Endodermal cell (in vitro differentiated cells): ENCODE results near the gene CCDC33. TPM values are rescaled to one million over a fixed set of nuclear protein-coding genes. Genes with fewer than 3 reads are reported as not detected.

Experiments used
- DNase-seq: peaks from one replicate; pipeline ENCODE4 v3.0.0-alpha.2; 2017
- H3K27ac ChIP-seq: 2 replicates; pipeline ENCODE4 v1.5.1; 2013; ENCODE audit warnings: mild to moderate bottlenecking, low read depth, low read length, moderate library complexity
- H3K27me3 ChIP-seq: 2 replicates; pipeline ENCODE4 v1.6.1; 2013; ENCODE audit warnings: mild to moderate bottlenecking, low read length, moderate library complexity; ENCODE audit not compliant: insufficient read depth, control insufficient read depth, poor library complexity, severe bottlenecking
- H3K36me3 ChIP-seq: 2 replicates; pipeline ENCODE4 v1.7.0; 2013; ENCODE audit warnings: mild to moderate bottlenecking, low read length, moderate library complexity; ENCODE audit not compliant: control insufficient read depth, insufficient read depth
- H3K4me1 ChIP-seq: one replicate; pipeline ENCODE4 v1.7.0; 2013; ENCODE audit warnings: low read length; ENCODE audit not compliant: control insufficient read depth, insufficient read depth
- H3K4me3 ChIP-seq: 2 replicates; pipeline ENCODE4 v1.5.1; 2013; ENCODE audit warnings: mild to moderate bottlenecking, low read length, moderate library complexity
- H3K9ac ChIP-seq: 2 replicates; pipeline ENCODE4 v1.6.1; 2013; ENCODE audit warnings: mild to moderate bottlenecking, low read length, moderate library complexity; ENCODE audit not compliant: poor library complexity, severe bottlenecking; ENCODE audit errors: extremely low read depth
- H3K9me3 ChIP-seq: 2 replicates; pipeline ENCODE4 v1.6.1; 2013; ENCODE audit warnings: mild to moderate bottlenecking, low read length, moderate library complexity; ENCODE audit not compliant: control insufficient read depth
- H3K27ac Mint-ChIP-seq: 2 replicates; pipeline ENCODE4 v1.8.0; 2020; ENCODE audit warnings: mixed read lengths
- H3K27me3 Mint-ChIP-seq: 2 replicates; pipeline ENCODE4 v1.8.0; 2021; ENCODE audit warnings: mild to moderate bottlenecking, mixed read lengths; ENCODE audit not compliant: insufficient read depth
- H3K36me3 Mint-ChIP-seq: 2 replicates; pipeline ENCODE4 v1.8.0; 2020; ENCODE audit warnings: low read depth, mixed read lengths
- H3K4me1 Mint-ChIP-seq: 2 replicates; pipeline ENCODE4 v1.8.0; 2020; ENCODE audit warnings: mixed read lengths
- H3K4me3 Mint-ChIP-seq: 2 replicates; pipeline ENCODE4 v1.8.0; 2020; ENCODE audit warnings: mild to moderate bottlenecking, moderate library complexity, mixed read lengths
- H3K9me3 Mint-ChIP-seq: 2 replicates; pipeline ENCODE4 v1.8.0; 2020; ENCODE audit warnings: mild to moderate bottlenecking, mixed read lengths
- CTCF ChIP-seq: fragments of 200-600 bp; sonication (generic); conservative IDR thresholded peaks from 2 replicates; pipeline ENCODE4 v1.5.0; 2021; ENCODE audit warnings: antibody characterized with exemption, mild to moderate bottlenecking
- WGBS, 2 experiments: methylation state at CpG; one replicate each; pipeline versions ENCODE4 v1.1.5 to v1.1.7; 2013; ENCODE audit warnings: missing lambda C conversion rate in 2 of 2, mixed read lengths in 1 of 2; ENCODE audit not compliant: insufficient coverage in 1 of 2, insufficient read length in 1 of 2; 5-methylcytosine and 5-hydroxymethylcytosine counted together
- total RNA-seq, 2 donors: library from RNA; stranded (reverse); fragmentation: NEBNext Ultra II Directional in 1 of 2; extraction: Animal tissue kit (Norgen Biotek cat#: 25700) in 1 of 2; gene quantifications; 2 replicates in 1 of 2; 3 replicates in 1 of 2; pipeline ENCODE4 v1.2.1, GENCODE V29; 2021

CCDC33 gene
- total RNA-seq, 2 donors from 2014 or later: 2.8 to 3.5 TPM

- Mint-ChIP-seq H3K9me3 (peaks cover 2% of the 10 kb centered on the region), H3K36me3 (no peaks in the 10 kb centered on the region), H3K27me3 (no peaks in the 10 kb centered on the region), H3K4me3 (no peak overlapping the region), H3K27ac (no peak overlapping the region), H3K4me1 (peaks cover 22% of the 10 kb centered on the region)
- DNase-seq: peak; percentile 92
- H3K9ac ChIP-seq: no peak overlapping the region
- no peaks in the 10 kb centered on the region for H3K27me3 ChIP-seq
- WGBS, 2 experiments: 33 to 100% methylated on average over 1 to 6 of the region's 6 CpGs
- no peak overlapping the region for H3K27ac ChIP-seq
- peaks cover 6% of the 10 kb centered on the region for H3K4me1 ChIP-seq
- TF ChIP-seq CTCF: peak; percentile 94
- H3K9me3 ChIP-seq: no peaks in the 10 kb centered on the region
- H3K36me3 ChIP-seq: no peaks in the 10 kb centered on the region
- no peak overlapping the region for H3K4me3 ChIP-seq
Measured at GRCh38 chr15:74322558-74323180, 86.5 kb downstream of the CCDC33 start.

GRCh38 chr15:74324714-74325113 is 88.6 kb downstream of the CCDC33 start:
- no peak overlapping the region for H3K9ac ChIP-seq
- no peak overlapping the region for H3K4me3 ChIP-seq
- H3K36me3 Mint-ChIP-seq: no peaks in the 10 kb centered on the region
- peaks cover 11% of the 10 kb centered on the region for H3K4me1 ChIP-seq
- H3K27me3 ChIP-seq: no peaks in the 10 kb centered on the region
- DNase-seq: no peak
- H3K9me3 ChIP-seq: no peaks in the 10 kb centered on the region
- peaks cover 35% of the 10 kb centered on the region for H3K4me1 Mint-ChIP-seq
- no peaks in the 10 kb centered on the region for H3K36me3 ChIP-seq
- H3K9me3 Mint-ChIP-seq: peaks cover 2% of the 10 kb centered on the region
- H3K4me3 Mint-ChIP-seq: no peak overlapping the region
- H3K27ac Mint-ChIP-seq: no peak overlapping the region
- WGBS, 2 experiments: 80 to 94% methylated on average over 3 of the region's 3 CpGs
- no peaks in the 10 kb centered on the region for H3K27me3 Mint-ChIP-seq
- H3K27ac ChIP-seq: no peak overlapping the region
- TF ChIP-seq CTCF: no peak

- H3K4me3 ChIP-seq: no peak overlapping the region
- Mint-ChIP-seq H3K4me1 (peaks cover 33% of the 10 kb centered on the region), H3K27ac (no peak overlapping the region), H3K9me3 (no peaks in the 10 kb centered on the region), H3K4me3 (no peak overlapping the region), H3K36me3 (no peaks in the 10 kb centered on the region), H3K27me3 (peaks cover 7% of the 10 kb centered on the region)
- H3K36me3 ChIP-seq: no peaks in the 10 kb centered on the region
- no peak for DNase-seq
- 74% methylated on average over 4 of the region's 4 CpGs; no CpG with 5 or more reads in 1 of the 2 experiments for WGBS, 2 experiments
- H3K9ac ChIP-seq: no peak overlapping the region
- H3K4me1 ChIP-seq: peaks cover 7% of the 10 kb centered on the region
- TF ChIP-seq CTCF: no peak
- no peaks in the 10 kb centered on the region for H3K9me3 ChIP-seq
- H3K27me3 ChIP-seq: no peaks in the 10 kb centered on the region
- H3K27ac ChIP-seq: no peak overlapping the region
Measured at GRCh38 chr15:74326746-74327145, 90.6 kb downstream of the CCDC33 start.
